Adipose tissue (tissue), 3 donors: ENCODE measurements around the gene REX1BD. TPM values are rescaled to one million over a fixed set of nuclear protein-coding genes. Genes with fewer than 3 reads are reported as not detected.
"Not testable (repeated sequence)": the region's sequence is repeated elsewhere in the genome, so short reads cannot be mapped to it uniquely, and the experiment has no call there.

Source experiments
- H3K27ac ChIP-seq: one replicate; pipeline ENCODE4 v1.5.1; 2013; ENCODE audit warnings: low read depth, low read length
- WGBS, 3 donors: extraction: QIAGEN DNeasy Blood & Tissue Kit; methylation state at CpG; one replicate each; pipeline ENCODE4 v1.1.7; 2013; 5-methylcytosine and 5-hydroxymethylcytosine counted together
- polyA plus RNA-seq, 3 donors: library from polyadenylated mRNA; stranded (reverse); fragments of 200-250 nt; gene quantifications; one replicate each; pipeline ENCODE4 v1.2.3, GENCODE V29; 2013
- donor health status: healthy with polysubstance abuse.
- donor health status: Bipolar disorder and iron deficiency.
- donor health status: healthy.

REX1BD gene
- polyA plus RNA-seq, 3 donors = 70.9 to 101 (median 76.0) TPM

DNA sequence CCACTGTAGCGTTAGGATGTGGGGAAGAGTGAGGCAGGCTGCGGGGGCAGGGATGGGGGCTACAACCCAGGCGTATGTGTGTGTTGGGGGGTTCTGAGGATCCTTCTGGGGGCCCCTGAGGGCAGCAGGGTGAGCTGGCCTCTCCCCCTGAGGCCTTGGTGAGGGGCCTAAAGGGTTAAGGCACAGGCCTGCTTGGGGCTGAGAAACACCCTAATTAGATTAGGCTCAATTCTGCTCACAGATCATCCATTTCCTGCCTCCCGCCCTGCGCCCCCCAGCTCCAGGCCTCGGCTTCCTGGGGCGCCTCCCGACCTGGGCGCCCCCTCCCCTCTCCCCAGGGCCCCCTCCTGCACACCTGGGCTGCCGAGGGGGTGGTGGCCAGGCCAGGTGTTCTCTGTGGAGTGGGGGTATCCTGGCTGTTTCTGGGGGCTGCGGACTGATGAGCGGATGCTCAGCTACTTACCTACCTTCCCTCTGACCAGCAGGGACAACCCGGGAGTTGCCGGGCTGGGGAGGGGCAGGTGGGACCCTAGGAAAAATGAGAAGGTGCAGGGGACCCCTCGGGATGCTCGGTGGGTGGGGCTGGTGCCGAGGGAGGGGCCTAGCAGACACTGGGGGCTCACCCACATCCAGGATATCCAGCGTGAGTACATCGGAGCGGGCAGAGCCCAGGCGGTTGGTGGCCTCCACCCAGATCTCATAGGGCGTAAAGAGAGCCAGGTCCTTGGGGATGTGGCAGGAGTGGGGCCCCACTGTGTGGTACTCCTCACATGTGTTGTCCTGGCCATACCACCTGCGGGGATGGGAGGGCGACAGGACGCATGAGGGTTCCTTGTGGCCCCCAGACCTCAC lies 9.4 kb downstream of the REX1BD start:
- no peak overlapping the region for H3K27ac ChIP-seq
- WGBS, 3 donors = 41 to 49% (median 42%) methylated on average over 25 of the region's 25 CpGs

- H3K27ac ChIP-seq = no peak overlapping the region
- WGBS, 3 donors = 70 to 90% (median 84%) methylated on average over 20 of the region's 20 CpGs
These were observed 10.9 kb downstream of the REX1BD start for GRCh38 chr19:18599485-18599884.

DNA sequence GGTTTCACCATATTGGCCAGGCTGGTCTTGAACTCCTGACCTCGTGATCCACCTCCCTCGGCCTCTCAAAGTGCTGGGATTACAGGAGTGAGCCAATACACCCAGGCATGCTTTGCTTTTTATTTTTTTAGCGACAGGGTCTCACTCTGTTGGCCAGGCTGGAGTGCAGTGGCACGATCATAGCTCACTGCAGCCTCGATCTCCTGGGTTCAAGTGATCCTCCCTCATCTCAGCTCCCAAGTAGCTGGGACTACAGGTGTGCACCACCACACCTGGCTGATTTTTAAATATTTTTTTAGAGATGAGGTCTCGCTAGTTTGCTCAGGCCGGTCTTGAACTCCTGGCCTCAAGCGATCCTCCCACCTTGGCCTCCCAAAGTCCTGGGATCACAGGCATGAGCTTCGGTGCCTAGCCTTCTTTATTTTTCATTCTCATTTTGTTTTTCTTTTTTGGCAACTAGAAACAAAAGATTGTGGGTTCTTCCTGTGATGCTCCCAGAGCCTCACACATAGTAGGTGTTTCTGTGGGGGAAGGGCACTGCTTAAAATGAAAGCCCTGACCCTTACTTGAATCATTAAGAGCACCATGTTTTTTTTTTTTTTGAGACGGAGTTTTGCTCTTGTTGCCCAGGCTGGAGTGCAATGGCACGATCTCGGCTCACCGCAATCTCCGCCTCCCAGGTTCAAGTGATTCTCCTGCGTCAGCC lies 12.2 kb downstream of the REX1BD start:
- not testable (repeated sequence) for H3K27ac ChIP-seq
- WGBS, 3 donors = 91 to 93% (median 92%) methylated on average over 15 of the region's 15 CpGs

GRCh38 chr19:18601875-18602274 lies 13.3 kb downstream of the REX1BD start:
- H3K27ac ChIP-seq = no peak overlapping the region
- 75 to 85% (median 77%) methylated on average over 4 of the region's 4 CpGs for WGBS, 3 donors

DNA sequence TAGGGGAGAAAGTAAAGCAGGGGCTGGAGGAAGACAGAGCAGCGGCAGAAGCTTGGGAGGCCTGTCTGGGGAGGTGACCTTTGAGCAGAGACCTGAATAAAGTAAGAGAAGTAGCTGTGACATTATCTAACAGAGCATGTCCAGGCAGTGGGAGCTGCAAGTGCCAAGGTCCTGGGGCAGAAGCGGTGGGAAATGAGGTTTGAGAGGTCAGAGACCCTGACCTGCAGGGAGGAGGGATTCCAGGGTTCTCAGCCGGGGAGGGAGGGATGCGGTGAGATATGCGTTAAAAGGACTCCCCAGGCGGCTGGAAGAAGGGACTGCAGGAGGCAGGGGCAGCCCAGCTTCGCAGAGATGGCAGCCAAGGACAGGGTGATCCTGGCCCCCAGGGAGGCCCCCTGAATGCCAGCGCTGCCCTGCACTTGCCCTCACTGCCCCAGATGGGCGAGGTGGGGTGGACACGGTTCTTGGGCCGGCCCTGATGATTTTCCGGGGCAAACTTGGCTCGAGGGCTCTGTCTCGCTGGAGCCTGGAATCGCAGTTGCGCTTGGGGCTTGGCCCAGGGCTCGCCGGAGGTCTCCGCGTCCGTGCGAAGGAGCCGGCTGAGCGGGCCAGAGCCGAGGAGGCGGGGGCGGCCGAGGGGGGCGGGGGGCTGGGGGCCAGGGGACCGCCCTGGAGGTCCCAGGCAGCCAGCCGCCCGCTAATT lies 14.8 kb downstream of the REX1BD start:
- H3K27ac ChIP-seq = no peak overlapping the region
- WGBS, 3 donors = 4 to 8% (median 6%) methylated on average over 18 to 32 of the region's 32 CpGs

GRCh38 chr19:18603958-18604819 lies 15.6 kb downstream of the REX1BD start:
- WGBS, 3 donors = 13 to 15% (median 15%) methylated on average over 24 to 26 of the region's 26 CpGs
- no peak overlapping the region for H3K27ac ChIP-seq

GRCh38 chr19:18604820-18605159 lies 16.2 kb downstream of the REX1BD start:
- H3K27ac ChIP-seq = no peak overlapping the region

DNA sequence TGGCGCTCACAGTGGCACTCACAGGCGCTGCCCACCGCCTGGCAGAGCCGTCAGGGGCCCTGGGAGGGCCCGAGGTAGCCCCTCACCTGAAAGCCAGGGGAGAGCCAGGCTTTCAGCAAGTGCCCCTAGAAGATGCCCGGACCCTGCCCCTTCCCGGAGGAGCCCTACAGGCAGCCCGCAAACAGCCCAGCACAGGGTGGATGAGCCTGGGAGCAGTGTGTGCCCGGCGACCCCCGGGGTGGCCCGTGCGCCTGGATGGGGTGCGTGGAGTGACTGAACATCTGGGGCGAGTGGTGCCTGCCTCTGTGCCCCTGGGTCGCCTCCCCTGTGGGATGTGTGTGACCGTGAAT lies 16.6 kb downstream of the REX1BD start:
- H3K27ac ChIP-seq = no peak overlapping the region
- 5 to 7% (median 6%) methylated on average over 12 to 17 of the region's 17 CpGs for WGBS, 3 donors

More at GRCh38 chr19:18604820-18605159, 16.2 kb downstream of the REX1BD start:
- WGBS, 3 donors = 10 to 16% (median 16%) methylated on average over 10 of the region's 10 CpGs

DNA sequence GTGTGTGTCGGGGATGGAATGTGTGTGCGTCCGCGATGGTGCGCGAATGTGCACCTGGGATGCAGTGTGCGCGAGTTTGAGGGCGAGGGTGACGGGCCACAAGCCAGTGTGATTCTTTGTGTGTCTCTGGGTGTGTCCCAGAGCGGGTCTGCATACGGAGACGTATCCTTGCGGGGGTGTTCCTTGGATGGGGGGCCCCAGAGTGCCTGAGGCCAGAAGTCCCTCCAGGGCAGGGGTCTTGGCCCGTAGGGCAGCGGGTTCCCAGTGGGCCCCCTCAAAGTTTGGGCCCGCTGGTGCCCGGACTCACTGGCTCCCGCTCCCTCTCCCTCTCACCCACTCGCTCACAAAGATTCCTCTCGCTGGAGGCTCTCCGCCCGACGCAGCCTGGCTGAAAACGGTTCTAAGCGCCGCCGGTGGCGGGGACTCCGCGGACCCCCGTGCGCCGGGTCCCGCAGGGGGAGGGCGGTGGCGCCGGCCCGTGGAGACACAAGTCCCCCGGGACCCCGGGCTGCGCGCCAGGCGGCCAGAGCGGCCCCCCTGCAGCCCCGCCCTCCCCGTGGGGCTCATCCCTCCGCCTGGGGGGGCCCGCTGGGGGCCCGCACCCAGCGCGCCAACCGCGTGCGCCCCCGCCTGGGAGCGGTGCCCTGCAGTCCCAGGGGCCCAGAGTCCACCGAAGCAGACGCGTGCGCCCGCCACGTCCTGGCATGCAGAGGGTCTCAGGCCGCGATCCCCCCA lies 17.1 kb downstream of the REX1BD start:
- 2 to 4% (median 2%) methylated on average over 37 to 65 of the region's 65 CpGs for WGBS, 3 donors

GRCh38 chr19:18606281-18607225 lies 18.0 kb downstream of the REX1BD start, which contains the start of gene CRLF1:
CRLF1 (minus strand) TSS chr19:18606799; CDS start chr19:18606656, 143 bp downstream.
- no peak within 1 kb of the TSS for H3K27ac ChIP-seq
- 1% methylated on average over 34 to 98 of the region's 116 CpGs for WGBS, 3 donors

More for the DNA sequence above, 17.1 kb downstream of the REX1BD start:
- H3K27ac ChIP-seq = no peak overlapping the region

- 1 to 3% (median 2%) methylated on average over 56 to 68 of the region's 68 CpGs for WGBS, 3 donors
These were observed 18.9 kb downstream of the REX1BD start for GRCh38 chr19:18607226-18608101.

GRCh38 chr19:18608102-18608804 lies 19.7 kb downstream of the REX1BD start:
- WGBS, 3 donors = 18 to 28% (median 26%) methylated on average over 5 of the region's 5 CpGs
- H3K27ac ChIP-seq = no peak overlapping the region

More at GRCh38 chr19:18607226-18608101, 18.9 kb downstream of the REX1BD start:
- no peak overlapping the region for H3K27ac ChIP-seq

- WGBS, 3 donors = 49 to 59% (median 58%) methylated on average over 9 of the region's 9 CpGs
- H3K27ac ChIP-seq = no peak overlapping the region
These were observed 20.5 kb downstream of the REX1BD start for GRCh38 chr19:18608805-18609716.

DNA sequence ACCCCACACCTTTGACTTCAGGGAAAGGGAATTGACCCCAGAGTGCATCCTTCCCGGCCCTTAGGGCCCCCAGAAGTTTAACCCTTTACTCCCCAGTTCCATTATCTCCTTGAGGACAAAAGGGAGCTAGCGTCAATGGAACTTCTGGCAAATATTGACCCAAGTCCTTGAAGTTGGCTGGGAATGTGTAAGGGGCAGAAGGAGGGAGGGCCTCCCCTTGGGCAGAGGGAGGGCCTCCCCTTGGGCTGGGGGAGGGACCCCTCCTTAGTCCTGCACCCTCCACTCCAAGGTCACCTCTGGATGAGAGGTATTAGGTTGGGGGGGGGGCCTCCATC lies 21.1 kb downstream of the REX1BD start:
- H3K27ac ChIP-seq = no peak overlapping the region
- WGBS, 3 donors = 17 to 43% (median 36%) methylated on average over 2 of the region's 2 CpGs
